K562 (cell line): ENCODE data around the gene ZMPSTE24. TPM values are rescaled to one million over a fixed set of nuclear protein-coding genes. Genes with fewer than 3 reads are reported as not detected.

Source experiments
- HNRNPL ChIP-seq: fragments of 200-400 bp; formaldehyde crosslinking; IDR thresholded peaks from 2 replicates; pipeline ENCODE4 v1.6.1; 2017; ENCODE audit warnings: low read depth, mild to moderate bottlenecking, low read length
- LARP7 ChIP-seq: fragments of 450-650 bp; IDR thresholded peaks from 2 replicates; pipeline ENCODE4 v1.6.1; 2016
- LCOR ChIP-seq: sonication (generic); formaldehyde crosslinking; IDR thresholded peaks from 2 replicates; pipeline ENCODE4 v1.8.0; 2022; ENCODE audit warnings: mild to moderate bottlenecking, missing genetic modification reagents
- MTF1 ChIP-seq: fragments of 250-450 bp; sonication (Bioruptor Pico); IDR thresholded peaks from 2 replicates; pipeline ENCODE4 v1.9.0; 2021; ENCODE audit warnings: moderate library complexity, mild to moderate bottlenecking, inconsistent platforms, borderline replicate concordance
- NR2C2 ChIP-seq, 2 experiments: fragments of 200-800 bp in 1 of 2; sonication (Bioruptor generic) in 1 of 2; sonication (generic) in 1 of 2; formaldehyde crosslinking in 1 of 2; IDR thresholded peaks; 2 replicates each; pipeline versions ENCODE4 v1.6.1 to v1.8.0; 2016 to 2022; ENCODE audit warnings: mild to moderate bottlenecking in 1 of 2, missing compliant biosample characterization in 1 of 2, missing genetic modification characterization in 1 of 2, missing genetic modification reagents in 1 of 2
- PHB2 ChIP-seq: fragments of 450-650 bp; IDR thresholded peaks from 2 replicates; pipeline ENCODE4 v1.6.1; 2017; ENCODE audit warnings: low read depth
- PML ChIP-seq: IDR thresholded peaks from 2 replicates; pipeline ENCODE4 v1.6.1; 2012; ENCODE audit warnings: low read length, inconsistent platforms
- RAD21 ChIP-seq, 2 experiments: fragments of 250-450 bp in 1 of 2; fragments of 450-650 bp in 1 of 2; sonication (Bioruptor Pico) in 1 of 2; formaldehyde crosslinking in 1 of 2; IDR thresholded peaks in 1 of 2; conservative IDR thresholded peaks in 1 of 2; 2 replicates each; pipeline versions ENCODE4 v1.4.0 to v1.8.0; 2020 to 2022; ENCODE audit warnings: mild to moderate bottlenecking in 2 of 2, moderate library complexity in 1 of 2
- RERE ChIP-seq: sonication (generic); formaldehyde crosslinking; IDR thresholded peaks from 2 replicates; pipeline ENCODE4 v1.8.0; 2023; ENCODE audit warnings: missing genetic modification reagents, mild to moderate bottlenecking, borderline replicate concordance
- SMAD2 ChIP-seq: fragments of 150-350 bp; IDR thresholded peaks from 2 replicates; pipeline ENCODE4 v1.6.1; 2014; ENCODE audit warnings: low read depth, mild to moderate bottlenecking, low read length
- TBP ChIP-seq: optimal IDR thresholded peaks from 2 replicates; pipeline ENCODE3; 2011; ENCODE audit warnings: low read depth, low read length, improper control_type of control experiment
- TCFL5 ChIP-seq: fragments of 250-450 bp; sonication (Bioruptor Pico); conservative IDR thresholded peaks from 2 replicates; pipeline ENCODE4 v1.6.1; 2021; ENCODE audit warnings: mild to moderate bottlenecking, moderate library complexity, matching md5 sums
- THRA ChIP-seq: fragments of 450-650 bp; IDR thresholded peaks from 2 replicates; pipeline ENCODE4 v1.6.1; 2017; ENCODE audit warnings: mild to moderate bottlenecking, moderate library complexity
- ZFP30 ChIP-seq: fragments of 250-450 bp; sonication (Bioruptor Pico); IDR thresholded peaks from 2 replicates; pipeline ENCODE4 v1.8.0; 2022; ENCODE audit warnings: moderate library complexity, mild to moderate bottlenecking, inconsistent platforms, borderline replicate concordance
- ZFPM2 ChIP-seq: fragments of 250-450 bp; sonication (Bioruptor Pico); IDR thresholded peaks from 2 replicates; pipeline ENCODE4 v1.5.1; 2022; ENCODE audit warnings: mild to moderate bottlenecking
- ZNF561 ChIP-seq: fragments of 450-650 bp; formaldehyde crosslinking; conservative IDR thresholded peaks from 2 replicates; pipeline ENCODE4 v1.4.0; 2020; ENCODE audit warnings: mild to moderate bottlenecking, moderate library complexity
- polyA plus RNA-seq, 8 experiments: library from polyadenylated mRNA; depleted of rRNA in 4 of 8; stranded (reverse) in 5 of 8; unstranded in 3 of 8; fragments of >200 nt; fragmentation: Nextera tagmentation in 2 of 8; fragmentation: Illumina TruSeq in 1 of 8; extraction: Ambion mirVana in 2 of 8; extraction: Trizol in 1 of 8; gene quantifications; 2 replicates each; pipeline versions ENCODE4 v1.2.1 to v1.2.3, GENCODE V29; 2011 to 2014; ENCODE audit warnings: inconsistent platforms in 1 of 8, missing spikeins in 1 of 8
- total RNA-seq, 7 experiments: library from RNA; depleted of rRNA in 6 of 7; stranded (reverse); fragments of >200 nt in 6 of 7; fragmentation: Illumina TruSeq in 2 of 7; extraction: Trizol in 2 of 7; gene quantifications; 2 replicates each; pipeline versions ENCODE4 v1.2.1 to v1.2.3, GENCODE V29; 2011 to 2021; ENCODE audit warnings: low replicate concordance in 1 of 7
- TF ChIP-seq, protein P1 (sequence below), 3 experiments: fragments of 200-800 bp in 1 of 3; sonication (Bioruptor generic) in 1 of 3; sonication (generic) in 1 of 3; formaldehyde crosslinking in 1 of 3; IDR thresholded peaks; 2 replicates each; pipeline versions ENCODE4 v1.6.1 to v1.8.0; 2016 to 2022; ENCODE audit warnings: mild to moderate bottlenecking in 2 of 3, missing compliant biosample characterization in 2 of 3, missing genetic modification characterization in 2 of 3, missing genetic modification reagents in 1 of 3
- TF ChIP-seq, protein P2 (sequence below): sonication (generic); formaldehyde crosslinking; IDR thresholded peaks from 2 replicates; pipeline ENCODE4 v1.8.0; 2022; ENCODE audit warnings: mild to moderate bottlenecking, missing genetic modification reagents

The ZMPSTE24 gene
- total and polyA plus RNA-seq, 9 of the 15 experiments (the other 6 are each of a cell fraction or from before 2014, with no cell fraction given) = 30.7 to 75.9 (median 64.3) TPM

DNA sequence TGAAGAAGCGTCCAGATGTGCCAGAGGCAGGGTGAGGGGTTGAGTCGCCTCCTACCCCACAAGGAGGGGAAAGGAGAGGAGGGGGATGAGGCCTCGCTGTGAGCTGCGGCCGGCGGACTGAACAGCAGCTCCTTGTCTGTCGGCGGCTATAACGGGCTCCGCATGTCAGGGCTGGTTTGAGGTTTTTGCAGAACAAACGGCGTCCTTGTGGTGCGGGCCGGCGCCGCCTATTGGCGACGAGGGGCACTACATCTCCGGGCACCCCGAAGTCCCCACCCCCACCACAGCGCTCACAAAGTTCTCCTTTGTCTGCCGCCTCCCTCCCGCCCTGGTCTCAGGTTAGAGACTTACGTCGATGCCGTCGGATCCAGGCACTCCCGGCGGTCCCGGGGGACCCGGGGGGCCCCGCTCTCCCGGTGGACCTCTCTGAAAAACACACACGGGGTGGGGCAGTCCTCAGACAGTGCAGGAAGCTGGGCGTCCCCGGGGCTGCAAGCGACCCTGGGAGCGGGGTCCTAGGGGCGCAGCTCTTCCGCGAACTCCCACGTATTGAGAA lies 57.3 kb downstream of the ZMPSTE24 start (continued):
- TF ChIP-seq, protein P1, sequence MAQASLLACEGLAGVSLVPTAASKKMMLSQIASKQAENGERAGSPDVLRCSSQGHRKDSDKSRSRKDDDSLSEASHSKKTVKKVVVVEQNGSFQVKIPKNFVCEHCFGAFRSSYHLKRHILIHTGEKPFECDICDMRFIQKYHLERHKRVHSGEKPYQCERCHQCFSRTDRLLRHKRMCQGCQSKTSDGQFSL (CRISPR knock-in tag; IDR thresholded peaks at IDR 0.05) = peak; percentile 50
- TF ChIP-seq, protein P1 (tag; IDR thresholded peaks at IDR 0.05) = no peak
- TF ChIP-seq, protein P2, sequence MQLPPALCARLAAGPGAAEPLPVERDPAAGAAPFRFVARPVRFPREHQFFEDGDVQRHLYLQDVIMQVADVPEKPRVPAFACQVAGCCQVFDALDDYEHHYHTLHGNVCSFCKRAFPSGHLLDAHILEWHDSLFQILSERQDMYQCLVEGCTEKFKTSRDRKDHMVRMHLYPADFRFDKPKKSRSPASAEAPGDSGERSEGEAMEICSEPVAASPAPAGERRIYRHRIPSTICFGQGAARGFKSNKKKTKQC (CRISPR knock-in tag) = 0 out of 2 replicates have a peak, but pooled peaks have one; percentile 33
- TF ChIP-seq MTF1 (CRISPR knock-in tag) (no peak), PHB2 (no peak), ZFP30 (no peak), SMAD2 (no peak), RAD21 (CRISPR knock-in tag; conservative IDR thresholded peaks at IDR 0.05 in 1 of 2, IDR thresholded peaks at IDR 0.05 in 1 of 2) (peak; percentile 64 to 85), LARP7 (no peak), THRA (no peak), TBP (peak; percentile 54), NR2C2 (CRISPR knock-in tag; IDR thresholded peaks at IDR 0.05) (no peak), NR2C2 (tag; IDR thresholded peaks at IDR 0.05) (no peak), PML (no peak), RERE (no peak), TCFL5 (no peak), LCOR (CRISPR knock-in tag) (no peak), ZFPM2 (CRISPR knock-in tag) (no peak), HNRNPL (no peak), ZNF561 (CRISPR knock-in tag) (no peak)
